NCI-H1105 treated with DMSO at 0.1 percent for 48 hours (cell line): ENCODE results near the gene RPS23.
A peak's percentile ranks its signal among the peaks of the same experiment; 100 is the strongest.

Experiments
- DNase-seq: peaks from one replicate; lab custom pipeline; 2025; lab: John Stamatoyannopoulos, UW

RPS23 gene

DNA sequence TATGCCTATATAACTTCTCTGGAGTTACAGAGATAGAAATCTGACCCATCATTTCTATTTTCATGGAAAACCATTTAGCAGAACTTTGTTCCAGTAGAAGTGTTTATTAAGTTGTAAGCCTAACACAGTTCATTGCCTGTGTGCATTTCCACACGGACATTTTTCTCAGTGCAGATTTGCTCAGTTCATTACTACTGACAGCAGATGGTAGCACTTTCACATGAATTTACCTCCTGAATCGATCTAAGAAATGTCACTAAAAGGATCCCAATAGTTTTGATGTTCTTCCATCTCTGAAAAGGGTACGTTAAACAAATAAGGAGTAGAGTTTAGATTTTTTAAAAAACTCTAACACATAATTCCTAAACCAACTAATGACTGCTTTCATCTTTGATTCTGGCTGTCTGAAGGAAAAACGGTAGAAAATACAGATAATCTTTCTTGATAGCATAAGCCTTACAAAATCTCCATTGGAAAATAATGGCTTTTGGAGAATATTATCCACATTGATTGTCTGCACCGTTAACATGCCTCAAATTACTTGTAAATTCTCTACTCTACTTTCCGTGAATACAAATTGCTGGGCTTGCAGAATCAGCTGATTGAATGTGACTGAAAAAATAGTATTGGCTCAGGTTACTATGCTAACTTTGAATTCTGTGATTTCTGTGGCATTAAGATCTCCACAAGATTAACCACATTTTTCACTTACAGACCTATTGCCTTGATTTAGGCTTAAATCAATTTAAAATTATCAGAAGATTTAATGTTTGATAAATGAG lies 33.1 kb downstream of the RPS23 start:
- no peak for DNase-seq

DNA sequence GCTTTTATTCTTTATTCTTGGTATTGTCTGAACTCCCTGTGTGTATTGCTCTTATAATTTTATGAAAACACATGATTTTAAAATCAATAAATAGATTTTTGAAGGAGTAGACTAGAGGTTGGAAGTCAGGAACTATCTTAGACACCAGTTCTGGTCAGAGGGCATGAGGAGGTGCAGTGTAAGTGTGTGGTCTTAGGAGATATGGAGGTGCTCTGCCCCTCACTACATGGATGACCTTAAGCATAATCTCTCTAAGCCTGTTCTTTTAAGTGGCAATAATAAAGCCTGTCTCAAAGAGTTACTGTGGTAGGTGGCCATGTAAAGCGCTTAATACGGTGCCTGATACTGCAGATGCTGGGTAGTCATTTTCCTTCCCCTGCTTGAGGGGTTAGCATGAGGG lies 34.0 kb downstream of the RPS23 start:
- no peak for DNase-seq

- DNase-seq: no peak
Measured at GRCh38 chr5:82234885-82235284, 43.3 kb downstream of the RPS23 start.

GRCh38 chr5:82225525-82226172 lies 52.5 kb downstream of the RPS23 start:
- DNase-seq: peak; percentile 63
